Mesenchymal stem cell (in vitro differentiated cells and primary cell): ENCODE measurements around the gene HEPHL1.

ENCODE experiments used
- DNase-seq: peaks from one replicate; pipeline ENCODE4 v3.0.0-alpha.2; 2013
- H2AFZ ChIP-seq: one replicate; pipeline ENCODE4 v1.6.1; 2013; ENCODE audit warnings: low read depth, mild to moderate bottlenecking, control low read depth, inconsistent platforms, low read length, moderate library complexity
- H2AK5ac ChIP-seq: 2 replicates; pipeline ENCODE4 v1.6.1; 2013; ENCODE audit warnings: low read length, moderate library complexity, mild to moderate bottlenecking, inconsistent platforms; ENCODE audit not compliant: severe bottlenecking
- H2BK120ac ChIP-seq: one replicate; pipeline ENCODE4 v1.6.1; 2013; ENCODE audit warnings: low read depth, mild to moderate bottlenecking, inconsistent platforms, low read length, moderate library complexity
- H2BK12ac ChIP-seq, 2 experiments: one replicate each; pipeline ENCODE4 v1.6.1; 2013; ENCODE audit warnings: inconsistent platforms in 2 of 2, low read length in 2 of 2, mild to moderate bottlenecking in 2 of 2, moderate library complexity in 2 of 2, control low read depth in 1 of 2
- H2BK15ac ChIP-seq: one replicate; pipeline ENCODE4 v1.6.1; 2013; ENCODE audit warnings: mild to moderate bottlenecking, low read depth, inconsistent platforms; ENCODE audit not compliant: poor library complexity, severe bottlenecking
- H2BK5ac ChIP-seq: 2 replicates; pipeline ENCODE4 v1.6.1; 2013; ENCODE audit warnings: low read depth, mild to moderate bottlenecking, low read length, control low read depth, inconsistent platforms; ENCODE audit not compliant: poor library complexity, severe bottlenecking
- H3K14ac ChIP-seq, 2 experiments: one replicate each; pipeline ENCODE4 v1.6.1; 2013; ENCODE audit warnings: inconsistent platforms in 2 of 2, low read length in 2 of 2, control low read depth in 1 of 2, mild to moderate bottlenecking in 1 of 2, moderate library complexity in 1 of 2
- H3K18ac ChIP-seq, 2 experiments: one replicate each; pipeline ENCODE4 v1.6.1; 2013; ENCODE audit warnings: inconsistent platforms in 2 of 2, low read length in 2 of 2, control low read depth in 1 of 2, low read depth in 1 of 2, mild to moderate bottlenecking in 1 of 2
- H3K23ac ChIP-seq, 2 experiments: one replicate each; pipeline ENCODE4 v1.6.1; 2013; ENCODE audit warnings: inconsistent platforms in 2 of 2, low read length in 2 of 2, mild to moderate bottlenecking in 2 of 2, moderate library complexity in 2 of 2, control low read depth in 1 of 2
- H3K27ac ChIP-seq: 2 replicates; pipeline ENCODE4 v1.5.1; 2013; ENCODE audit warnings: mild to moderate bottlenecking, moderate library complexity, low read length, control low read depth, inconsistent platforms; ENCODE audit not compliant: poor library complexity, severe bottlenecking
- H3K27me3 ChIP-seq, 2 experiments: 2 replicates each; pipeline versions ENCODE4 v1.6.1 to v1.7.0; 2013; ENCODE audit warnings: low read length in 2 of 2, mild to moderate bottlenecking in 2 of 2, moderate library complexity in 2 of 2, control low read depth in 1 of 2, inconsistent platforms in 1 of 2; ENCODE audit not compliant: control insufficient read depth in 1 of 2, insufficient read depth in 1 of 2
- H3K36me3 ChIP-seq, 2 experiments: 2 replicates each; pipeline versions ENCODE4 v1.6.1 to v1.7.0; 2013; ENCODE audit warnings: low read length in 2 of 2, control low read depth in 1 of 2, inconsistent platforms in 1 of 2, low read depth in 1 of 2, mild to moderate bottlenecking in 1 of 2; ENCODE audit not compliant: insufficient read depth in 2 of 2, control insufficient read depth in 1 of 2
- H3K4ac ChIP-seq, 2 experiments: one replicate each; pipeline ENCODE4 v1.6.1; 2013; ENCODE audit warnings: inconsistent platforms in 2 of 2, low read length in 2 of 2, mild to moderate bottlenecking in 2 of 2, moderate library complexity in 2 of 2, control low read depth in 1 of 2, low read depth in 1 of 2
- H3K4me1 ChIP-seq: 2 replicates; pipeline ENCODE4 v1.6.1; 2013; ENCODE audit warnings: low read depth, low read length, control low read depth; ENCODE audit not compliant: control insufficient read depth, insufficient read depth
- H3K4me2 ChIP-seq: 2 replicates; pipeline ENCODE4 v1.6.1; 2013; ENCODE audit warnings: low read length, mild to moderate bottlenecking, inconsistent platforms; ENCODE audit not compliant: poor library complexity, severe bottlenecking
- H3K4me3 ChIP-seq, 2 experiments: 2 replicates each; pipeline versions ENCODE4 v1.5.1 to v1.7.0; 2013; ENCODE audit warnings: low read length in 2 of 2, mild to moderate bottlenecking in 2 of 2, control low read depth in 1 of 2, low read depth in 1 of 2; ENCODE audit not compliant: insufficient read depth in 1 of 2
- H3K79me1 ChIP-seq: replicated peaks from 2 replicates; pipeline ENCODE4 v1.6.1; 2013; ENCODE audit warnings: mild to moderate bottlenecking, control low read depth, low read length, inconsistent platforms; ENCODE audit not compliant: poor library complexity, severe bottlenecking
- H3K9ac ChIP-seq: 2 replicates; pipeline ENCODE4 v1.7.0; 2013; ENCODE audit warnings: mild to moderate bottlenecking, low read length, moderate library complexity
- H3K9me3 ChIP-seq: 2 replicates; pipeline ENCODE4 v1.7.0; 2013; ENCODE audit warnings: mild to moderate bottlenecking, low read length; ENCODE audit not compliant: control insufficient read depth
- H4K8ac ChIP-seq: one replicate; pipeline ENCODE4 v1.6.1; 2013; ENCODE audit warnings: inconsistent platforms, mild to moderate bottlenecking, low read length, moderate library complexity
- H4K91ac ChIP-seq: one replicate; pipeline ENCODE4 v1.6.1; 2013; ENCODE audit warnings: mild to moderate bottlenecking, low read length, inconsistent platforms
- WGBS: methylation state at CpG from one replicate; pipeline ENCODE4 v1.1.7; 2013; ENCODE audit warnings: mixed read lengths; 5-methylcytosine and 5-hydroxymethylcytosine counted together

Gene HEPHL1

GRCh38 chr11:94128746-94129511, 107.8 kb downstream of the HEPHL1 start, which contains the start of gene PANX1:
TSS of gene PANX1 (plus strand) at chr11:94128841. CDS start at chr11:94129313, 472 bp downstream.
- peak within 1 kb of the TSS; percentile 84 for H3K27ac ChIP-seq
- H3K4me1 ChIP-seq: peaks cover 23% of the 10 kb centered on the region
- no peaks in the 10 kb centered on the region for H3K36me3 ChIP-seq
- H3K9me3 ChIP-seq: no peaks in the 10 kb centered on the region
- under 1% methylated on average over 58 of the region's 92 CpGs for WGBS
- H3K23ac ChIP-seq: peak within 1 kb of the TSS in 1 of 2 experiments; percentile 54
- H3K27me3 ChIP-seq: no peaks in the 10 kb centered on the region
- peak within 1 kb of the TSS; percentile 81 for H2BK5ac ChIP-seq
- peak within 1 kb of the TSS; percentile 36 for H4K91ac ChIP-seq
- H3K4me3 ChIP-seq: peak within 1 kb of the TSS; percentile 66 to 96
- peak within 1 kb of the TSS; percentile 41 for H4K8ac ChIP-seq
- DNase-seq: peak; percentile 91
- H3K9ac ChIP-seq: peak within 1 kb of the TSS; percentile 91
- peak within 1 kb of the TSS; percentile 32 for H2AFZ ChIP-seq
- peak within 1 kb of the TSS; percentile 93 to 99 for H3K18ac ChIP-seq
- H2BK12ac ChIP-seq: peak within 1 kb of the TSS; percentile 40 to 83
- peak within 1 kb of the TSS; percentile 57 to 85 for H3K4ac ChIP-seq
- peak within 1 kb of the TSS; percentile 80 for H2BK15ac ChIP-seq
- no peak within 1 kb of the TSS for H2AK5ac ChIP-seq
- peak within 1 kb of the TSS; percentile 86 for H2BK120ac ChIP-seq
- peak within 1 kb of the TSS; percentile 86 for H3K4me2 ChIP-seq
- peak within 1 kb of the TSS; percentile 77 to 94 for H3K14ac ChIP-seq
- H3K79me1 ChIP-seq: peaks cover 11% of the 10 kb centered on the region

- peak overlapping the region; percentile 22 for H4K8ac ChIP-seq
- peak overlapping the region; percentile 32 for H2AFZ ChIP-seq
- H3K4me3 ChIP-seq: peak overlapping the region; percentile 66 to 96
- DNase-seq: peak; percentile 51
- H3K27ac ChIP-seq: peak overlapping the region; percentile 55
- H4K91ac ChIP-seq: peak overlapping the region; percentile 31
- no peaks in the 10 kb centered on the region for H3K36me3 ChIP-seq
- H3K79me1 ChIP-seq: peaks cover 11% of the 10 kb centered on the region
- H2BK5ac ChIP-seq: no peak overlapping the region
- WGBS: 15% methylated on average over 20 of the region's 20 CpGs
- peaks cover 26% of the 10 kb centered on the region for H3K4me1 ChIP-seq
- H3K9me3 ChIP-seq: no peaks in the 10 kb centered on the region
- H3K23ac ChIP-seq: peak overlapping the region in 1 of 2 experiments; percentile 67
- peak overlapping the region; percentile 69 to 93 for H3K18ac ChIP-seq
- H3K27me3 ChIP-seq: no peaks in the 10 kb centered on the region
- H2AK5ac ChIP-seq: peak overlapping the region; percentile 74
- peak overlapping the region; percentile 54 to 58 for H3K4ac ChIP-seq
- peak overlapping the region; percentile 91 for H3K9ac ChIP-seq
- H2BK15ac ChIP-seq: peak overlapping the region; percentile 70
- peak overlapping the region in 1 of 2 experiments; percentile 90 for H3K14ac ChIP-seq
- H3K4me2 ChIP-seq: peak overlapping the region; percentile 86
- H2BK12ac ChIP-seq: peak overlapping the region; percentile 59 to 64
- no peak overlapping the region for H2BK120ac ChIP-seq
Observed at GRCh38 chr11:94129512-94130297, 108.6 kb downstream of the HEPHL1 start.

GRCh38 chr11:94130298-94131046, 109.3 kb downstream of the HEPHL1 start:
- no peak overlapping the region for H3K14ac ChIP-seq
- peaks cover 11% of the 10 kb centered on the region for H3K79me1 ChIP-seq
- no peaks in the 10 kb centered on the region for H3K27me3 ChIP-seq
- peak overlapping the region; percentile 59 to 95 for H2BK12ac ChIP-seq
- H3K27ac ChIP-seq: no peak overlapping the region
- no peak overlapping the region for H2BK120ac ChIP-seq
- no peak overlapping the region for H2AK5ac ChIP-seq
- H3K18ac ChIP-seq: peak overlapping the region; percentile 60 to 72
- H2BK15ac ChIP-seq: no peak overlapping the region
- peak overlapping the region in 1 of 2 experiments; percentile 96 for H3K4me3 ChIP-seq
- peak overlapping the region; percentile 91 for H3K9ac ChIP-seq
- H3K4me1 ChIP-seq: peaks cover 30% of the 10 kb centered on the region
- WGBS: 61% methylated on average over 7 of the region's 7 CpGs
- peak overlapping the region; percentile 70 for H4K91ac ChIP-seq
- H3K4me2 ChIP-seq: peak overlapping the region; percentile 86
- H3K4ac ChIP-seq: peak overlapping the region; percentile 20 to 64
- H2BK5ac ChIP-seq: no peak overlapping the region
- H4K8ac ChIP-seq: no peak overlapping the region
- H3K9me3 ChIP-seq: no peaks in the 10 kb centered on the region
- H3K36me3 ChIP-seq: no peaks in the 10 kb centered on the region
- peak; percentile 97 for DNase-seq
- H3K23ac ChIP-seq: no peak overlapping the region
- H2AFZ ChIP-seq: no peak overlapping the region
